HEK293 (cell line): ENCODE measurements around the gene CAMP.

Source experiments
- BCL11A ChIP-seq: fragments of 450-650 bp; formaldehyde crosslinking; IDR thresholded peaks from 2 replicates; pipeline ENCODE4 v1.5.1; 2016; ENCODE audit warnings: low read depth, missing biosample characterization, missing genetic modification characterization
- CTCF ChIP-seq: fragments of 450-650 bp; formaldehyde crosslinking; IDR thresholded peaks from 2 replicates; pipeline ENCODE4 v1.5.1; 2016; ENCODE audit warnings: missing biosample characterization, missing genetic modification characterization
- MEIS1 ChIP-seq: sonication (generic); formaldehyde crosslinking; IDR thresholded peaks from 2 replicates; pipeline ENCODE4 v1.8.1; 2022; ENCODE audit warnings: missing genetic modification reagents, mild to moderate bottlenecking, borderline replicate concordance
- REST ChIP-seq: fragments of 450-650 bp; formaldehyde crosslinking; IDR thresholded peaks from 2 replicates; pipeline ENCODE4 v1.5.1; 2016; ENCODE audit warnings: missing biosample characterization, missing genetic modification characterization
- ZNF10 ChIP-seq: fragments of 450-650 bp; formaldehyde crosslinking; IDR thresholded peaks from 2 replicates; pipeline ENCODE4 v1.5.1; 2017; ENCODE audit warnings: missing biosample characterization, missing genetic modification characterization
- ZNF639 ChIP-seq: fragments of 450-650 bp; formaldehyde crosslinking; IDR thresholded peaks from 2 replicates; pipeline ENCODE4 v1.5.1; 2016; ENCODE audit warnings: missing biosample characterization, missing genetic modification characterization
- ZNF654 ChIP-seq: fragments of 450-650 bp; formaldehyde crosslinking; IDR thresholded peaks from 2 replicates; pipeline ENCODE4 v1.5.1; 2016; ENCODE audit warnings: low read depth, missing biosample characterization, missing genetic modification characterization
- TF ChIP-seq, protein P1 (sequence below): fragments of 450-650 bp; formaldehyde crosslinking; IDR thresholded peaks from 2 replicates; pipeline ENCODE4 v1.5.1; 2016; ENCODE audit warnings: missing biosample characterization, missing genetic modification characterization

DNA sequence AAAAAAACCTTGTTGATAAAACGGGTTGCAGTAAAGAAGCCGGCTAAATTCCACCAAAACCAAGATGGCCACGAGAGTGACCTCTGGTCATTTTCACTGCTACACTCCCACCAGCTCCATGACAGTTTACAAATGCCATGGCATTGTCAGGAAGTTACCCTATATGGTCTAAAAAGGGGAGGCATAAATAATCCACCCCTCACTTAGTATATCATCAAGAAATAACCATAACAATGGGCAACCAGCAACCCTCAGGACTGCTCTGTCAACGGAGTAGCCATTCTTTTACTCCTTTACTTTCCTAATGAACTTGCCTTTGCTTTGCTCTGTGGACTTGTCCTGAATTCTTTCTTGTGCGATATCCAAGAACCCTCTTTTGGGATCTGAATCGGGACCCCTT lies 20.7 kb upstream of the CAMP start:
- TF ChIP-seq ZNF639 (no peak), CTCF (tag by site-specific recombination) (no peak), REST (no peak), ZNF654 (no peak), BCL11A (no peak), ZNF10 (no peak), MEIS1 (CRISPR knock-in tag) (no peak)
- TF ChIP-seq, protein P1, sequence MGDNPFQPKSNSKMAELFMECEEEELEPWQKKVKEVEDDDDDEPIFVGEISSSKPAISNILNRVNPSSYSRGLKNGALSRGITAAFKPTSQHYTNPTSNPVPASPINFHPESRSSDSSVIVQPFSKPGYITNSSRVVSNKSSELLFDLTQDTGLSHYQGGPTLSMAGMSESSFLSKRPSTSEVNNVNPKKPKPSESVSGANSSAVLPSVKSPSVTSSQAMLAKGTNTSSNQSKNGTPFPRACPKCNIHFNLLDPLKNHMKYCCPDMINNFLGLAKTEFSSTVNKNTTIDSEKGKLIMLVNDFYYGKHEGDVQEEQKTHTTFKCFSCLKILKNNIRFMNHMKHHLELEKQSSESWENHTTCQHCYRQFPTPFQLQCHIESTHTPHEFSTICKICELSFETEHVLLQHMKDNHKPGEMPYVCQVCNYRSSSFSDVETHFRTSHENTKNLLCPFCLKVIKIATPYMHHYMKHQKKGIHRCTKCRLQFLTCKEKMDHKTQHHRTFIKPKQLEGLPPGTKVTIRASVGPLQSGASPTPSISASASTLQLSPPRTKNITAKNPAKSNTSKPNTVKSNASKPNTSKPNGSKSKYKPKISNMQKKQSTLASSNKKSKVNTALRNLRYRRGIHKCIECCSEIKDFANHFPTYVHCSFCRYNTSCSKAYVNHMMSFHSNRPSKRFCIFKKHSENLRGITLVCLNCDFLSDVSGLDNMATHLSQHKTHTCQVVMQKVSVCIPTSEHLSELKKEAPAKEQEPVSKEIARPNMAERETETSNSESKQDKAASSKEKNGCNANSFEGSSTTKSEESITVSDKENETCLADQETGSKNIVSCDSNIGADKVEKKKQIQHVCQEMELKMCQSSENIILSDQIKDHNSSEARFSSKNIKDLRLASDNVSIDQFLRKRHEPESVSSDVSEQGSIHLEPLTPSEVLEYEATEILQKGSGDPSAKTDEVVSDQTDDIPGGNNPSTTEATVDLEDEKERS (tag by site-specific recombination) = no peak
